NCI-H774 (cell line): ENCODE results near the gene PTPRB.

Experiments used
- DNase-seq: peaks from one replicate; lab custom pipeline; 2025; lab: John Stamatoyannopoulos, UW

PTPRB gene

DNA sequence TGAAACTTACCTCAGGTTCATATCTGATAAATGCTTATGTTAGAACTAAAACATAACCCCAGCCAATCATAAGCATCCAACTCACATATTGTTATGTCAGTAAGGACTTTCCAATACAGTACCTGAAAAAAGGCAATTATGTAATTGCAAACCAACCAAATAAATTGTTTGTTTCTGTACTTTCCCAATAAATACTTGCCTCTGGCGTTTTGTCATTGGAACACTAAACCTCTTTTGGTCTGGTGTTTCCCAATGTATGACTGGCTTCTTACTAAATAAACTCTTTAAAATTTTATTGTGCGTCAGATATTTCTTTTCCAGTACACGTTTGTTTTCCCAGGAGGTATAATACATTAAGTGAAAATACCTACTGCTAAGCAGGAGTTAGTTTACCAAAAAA, 6.7 kb upstream of the PTPRB start:
- DNase-seq: no peak

- DNase-seq: no peak
Measured at GRCh38 chr12:70641691-70642090, 4.5 kb upstream of the PTPRB start.

DNA sequence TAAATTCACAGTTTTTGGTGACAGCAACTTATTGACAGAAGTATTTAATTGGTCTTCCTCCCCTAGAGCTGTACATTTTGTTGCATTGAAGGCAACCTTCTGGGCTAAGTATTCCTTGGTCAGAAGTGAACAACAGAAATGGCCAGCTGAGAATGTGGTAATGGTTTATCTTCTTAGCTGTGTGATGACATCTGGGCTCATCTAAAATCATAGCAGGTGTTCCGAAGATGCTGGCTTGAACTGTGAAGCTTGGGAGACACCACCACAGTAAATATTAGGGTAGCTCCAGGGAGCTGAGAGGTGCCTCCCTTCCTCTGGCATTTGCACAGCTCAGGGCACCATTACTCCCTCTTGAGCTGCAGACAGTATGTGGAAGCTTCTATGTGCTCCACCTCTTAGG, 3.7 kb upstream of the PTPRB start:
- no peak for DNase-seq

DNA sequence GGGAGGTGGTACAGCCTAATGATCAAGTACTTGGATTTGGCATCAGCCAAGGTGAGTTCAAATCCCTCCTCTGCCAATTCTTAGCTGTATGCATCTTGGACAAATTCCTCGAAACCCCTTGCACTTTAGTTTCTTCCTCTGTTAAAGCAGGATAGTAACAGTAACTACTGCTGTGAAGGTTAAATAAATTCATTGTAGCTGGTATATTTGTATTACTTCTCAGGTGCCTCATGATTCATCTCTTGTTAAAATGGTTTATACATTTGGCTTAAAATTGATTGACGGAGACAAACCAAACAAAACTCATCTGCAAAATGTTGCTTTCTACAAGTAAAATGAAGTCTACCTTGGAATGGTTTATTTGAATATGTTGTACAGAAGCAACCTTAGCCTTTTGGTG, 2.3 kb upstream of the PTPRB start:
- no peak for DNase-seq

DNA sequence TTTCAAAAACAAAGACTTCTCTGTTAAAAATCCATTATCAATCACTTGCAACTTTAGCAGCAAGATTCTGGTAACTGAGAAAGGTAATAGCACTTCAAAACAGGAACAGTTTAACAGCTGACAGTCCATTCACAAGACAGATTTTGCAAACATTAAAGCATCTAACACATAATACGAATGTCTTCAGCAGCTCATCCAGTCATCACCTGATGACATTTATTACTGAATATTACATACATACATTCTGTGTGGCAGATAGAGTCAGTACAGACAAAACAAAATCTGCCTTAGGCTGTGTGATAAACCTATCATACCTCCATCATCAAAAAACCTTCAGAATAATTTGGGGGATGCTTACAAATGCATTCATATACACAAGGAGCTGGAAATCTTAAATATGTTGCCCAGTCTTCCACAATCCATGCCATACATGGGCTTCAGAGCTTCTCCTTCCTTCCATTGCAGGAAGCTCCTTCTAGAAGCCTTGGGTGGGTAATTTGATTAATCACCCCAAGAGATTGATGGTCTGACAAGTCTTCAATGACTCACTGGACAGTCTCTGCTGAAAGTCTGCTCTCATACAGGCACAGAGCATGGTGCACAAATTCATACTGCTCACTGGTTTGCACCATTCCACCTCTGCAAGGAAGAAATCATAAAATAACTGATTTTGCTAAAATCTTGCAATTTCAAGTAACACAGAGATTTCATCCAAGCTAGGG, 1.6 kb upstream of the PTPRB start:
- DNase-seq: no peak

DNA sequence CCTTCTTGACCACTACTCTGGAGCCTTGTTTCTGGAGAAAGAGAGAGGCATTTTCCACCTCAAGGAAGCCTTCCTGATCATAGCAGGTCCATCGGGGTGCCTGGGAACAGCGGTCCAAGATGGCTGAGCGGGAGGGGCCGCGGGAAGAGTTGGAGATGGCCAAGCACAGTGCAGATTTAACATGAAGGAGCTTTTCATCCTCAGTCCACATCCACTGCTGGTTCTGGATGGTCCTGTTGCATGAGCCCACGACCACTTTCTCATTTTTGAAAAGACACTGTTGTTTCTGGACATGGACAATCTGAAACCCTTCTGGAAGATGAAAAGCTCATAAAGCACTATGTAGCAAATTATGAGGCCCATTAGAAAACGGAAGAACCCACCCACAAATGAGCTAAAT, 1.5 kb downstream of the PTPRB start:
- no peak for DNase-seq

DNA sequence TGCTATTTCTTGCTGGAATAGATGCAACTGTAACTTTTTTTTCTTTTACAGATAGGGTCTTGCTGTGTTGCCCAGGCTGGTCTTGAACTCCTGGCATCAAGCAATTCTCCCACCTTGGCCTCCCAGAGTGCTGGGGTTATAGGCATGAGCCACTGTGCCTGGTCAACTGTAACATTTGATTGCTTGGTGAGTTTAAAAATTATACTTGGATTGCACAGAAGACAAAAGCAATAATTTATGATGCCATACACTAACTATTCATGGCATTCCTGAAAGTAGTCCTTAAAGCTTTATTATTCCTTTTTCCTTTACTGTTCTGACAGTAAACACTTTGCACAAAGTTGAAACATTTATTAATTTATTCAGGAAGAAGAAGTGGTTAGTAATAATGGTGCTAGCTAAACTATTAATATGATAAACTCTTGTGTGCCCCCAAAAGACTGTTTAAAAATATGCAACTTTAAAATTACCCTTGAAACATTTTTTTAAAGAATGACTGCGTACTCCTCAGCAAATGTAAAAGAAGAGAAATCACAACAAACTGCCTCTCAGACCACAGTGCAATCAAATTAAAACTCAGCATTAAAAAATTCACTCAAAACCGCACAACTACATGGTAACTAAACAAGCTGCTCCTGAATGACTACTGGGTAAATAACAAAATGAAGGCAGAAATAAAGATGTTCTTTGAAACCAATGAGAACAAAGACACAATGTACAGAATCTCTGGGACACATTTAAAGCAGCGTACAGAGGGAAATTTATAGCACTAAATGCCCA, 8.3 kb downstream of the PTPRB start:
- no peak for DNase-seq

- no peak for DNase-seq
Measured at GRCh38 chr12:70627677-70628076, 9.6 kb downstream of the PTPRB start.

GRCh38 chr12:70626180-70626579, 11.0 kb downstream of the PTPRB start:
- no peak for DNase-seq

- no peak for DNase-seq
Measured at GRCh38 chr12:70619471-70620152, 17.6 kb downstream of the PTPRB start.

- DNase-seq: no peak
Measured at GRCh38 chr12:70618371-70618770, 18.9 kb downstream of the PTPRB start.

GRCh38 chr12:70617450-70617849, 19.8 kb downstream of the PTPRB start:
- DNase-seq: no peak

DNA sequence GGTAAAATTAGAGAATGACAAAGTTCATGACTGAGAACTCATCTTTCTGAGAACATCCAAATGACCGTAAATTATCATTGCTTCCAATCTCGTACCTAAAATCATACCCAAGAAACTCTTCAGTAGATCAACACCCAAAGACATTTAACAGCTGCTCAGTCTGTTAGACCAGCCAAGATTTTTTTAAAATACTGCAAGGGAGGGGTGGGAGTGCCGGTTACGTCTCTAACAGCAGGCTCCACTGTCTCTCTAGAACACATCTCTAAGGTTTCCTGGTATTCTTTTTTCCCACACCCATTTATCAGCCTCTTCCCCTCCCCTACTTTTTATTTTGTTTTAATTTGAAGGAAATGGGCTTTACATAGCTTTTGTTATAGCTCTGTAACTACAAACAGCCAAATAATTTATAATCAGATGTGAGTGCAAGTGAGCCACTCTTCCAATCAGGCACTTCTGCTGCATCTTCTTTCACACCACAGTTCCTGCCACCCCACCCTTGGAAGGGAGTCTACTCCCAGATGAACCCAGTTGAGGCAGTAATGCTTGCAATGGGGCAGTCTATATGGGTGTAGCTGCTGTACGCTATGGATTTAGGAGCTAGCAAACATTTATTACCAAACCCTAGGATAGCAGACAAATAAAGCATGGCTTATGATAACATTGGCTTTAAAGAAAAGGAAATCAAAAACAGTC, 21.9 kb downstream of the PTPRB start:
- no peak for DNase-seq

GRCh38 chr12:70609739-70610491, 27.3 kb downstream of the PTPRB start:
- DNase-seq: peak; percentile 31

- no peak for DNase-seq
Measured at GRCh38 chr12:70609203-70609602, 28.0 kb downstream of the PTPRB start.

GRCh38 chr12:70608184-70608583, 29.0 kb downstream of the PTPRB start:
- DNase-seq: no peak

GRCh38 chr12:70607107-70607506, 30.1 kb downstream of the PTPRB start:
- DNase-seq: no peak

DNA sequence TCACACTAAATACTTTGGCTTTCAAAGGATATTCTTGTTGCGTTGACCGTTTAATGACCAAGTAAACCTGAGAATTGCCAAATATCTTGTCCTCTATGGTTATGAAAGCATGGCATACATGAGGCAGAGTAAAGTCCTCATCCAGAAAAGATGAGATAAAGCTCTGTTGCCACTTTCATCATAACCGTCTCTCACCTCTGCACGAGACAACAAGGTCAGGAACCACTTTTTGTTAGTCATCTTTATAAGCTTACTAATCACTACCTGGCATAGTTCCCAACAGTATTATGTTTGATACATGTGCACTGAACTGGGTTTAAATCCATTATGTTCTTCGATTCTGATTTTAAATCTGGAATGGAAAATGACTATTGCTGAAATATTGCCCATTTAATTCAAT, 31.3 kb downstream of the PTPRB start:
- no peak for DNase-seq

DNA sequence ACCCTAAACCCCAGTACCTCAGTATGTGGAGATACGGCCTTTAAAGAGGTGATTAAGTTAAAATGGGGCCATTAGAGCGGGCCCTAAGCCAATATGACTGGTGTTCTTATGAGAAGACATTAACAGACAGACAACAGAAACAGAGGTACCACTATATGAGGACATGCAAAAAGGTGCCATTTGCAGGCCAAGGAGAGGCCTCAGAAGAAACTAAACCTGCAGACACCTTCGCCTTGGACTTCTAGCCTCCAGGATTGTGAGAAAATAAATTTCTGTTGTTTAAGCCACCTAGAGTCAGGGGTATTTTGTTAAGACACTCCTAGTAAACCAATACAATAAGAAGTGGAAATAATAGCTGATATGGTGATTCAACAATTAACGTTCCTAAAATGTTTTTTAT, 32.6 kb downstream of the PTPRB start:
- no peak for DNase-seq

GRCh38 chr12:70603044-70603443, 34.2 kb downstream of the PTPRB start:
- DNase-seq: no peak

- peak; percentile 67 for DNase-seq
Measured at GRCh38 chr12:70598467-70599193, 38.6 kb downstream of the PTPRB start.
